ENCODE data around the gene BCAP31.

DNA sequence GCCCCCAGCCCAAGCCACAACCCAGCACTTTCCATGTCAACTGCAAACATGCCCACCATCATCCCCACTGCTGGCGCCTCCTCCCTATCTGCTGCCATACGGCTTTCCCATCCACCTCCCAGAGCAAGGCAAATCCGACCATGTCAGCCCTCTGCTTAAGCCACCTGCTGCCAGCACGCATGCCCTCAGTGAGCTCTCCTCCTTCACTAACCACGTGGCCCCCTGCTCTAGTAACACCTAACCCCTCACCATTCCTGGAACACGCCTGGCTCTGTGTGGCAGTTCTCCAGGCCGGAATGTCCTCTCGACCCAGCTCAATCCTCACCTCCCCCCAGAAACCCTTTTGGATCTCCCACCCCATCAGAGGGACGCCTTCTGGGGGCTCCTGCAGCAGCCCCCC lies 17.4 kb downstream of the BCAP31 start:
- TF ChIP-seq, protein P1, sequence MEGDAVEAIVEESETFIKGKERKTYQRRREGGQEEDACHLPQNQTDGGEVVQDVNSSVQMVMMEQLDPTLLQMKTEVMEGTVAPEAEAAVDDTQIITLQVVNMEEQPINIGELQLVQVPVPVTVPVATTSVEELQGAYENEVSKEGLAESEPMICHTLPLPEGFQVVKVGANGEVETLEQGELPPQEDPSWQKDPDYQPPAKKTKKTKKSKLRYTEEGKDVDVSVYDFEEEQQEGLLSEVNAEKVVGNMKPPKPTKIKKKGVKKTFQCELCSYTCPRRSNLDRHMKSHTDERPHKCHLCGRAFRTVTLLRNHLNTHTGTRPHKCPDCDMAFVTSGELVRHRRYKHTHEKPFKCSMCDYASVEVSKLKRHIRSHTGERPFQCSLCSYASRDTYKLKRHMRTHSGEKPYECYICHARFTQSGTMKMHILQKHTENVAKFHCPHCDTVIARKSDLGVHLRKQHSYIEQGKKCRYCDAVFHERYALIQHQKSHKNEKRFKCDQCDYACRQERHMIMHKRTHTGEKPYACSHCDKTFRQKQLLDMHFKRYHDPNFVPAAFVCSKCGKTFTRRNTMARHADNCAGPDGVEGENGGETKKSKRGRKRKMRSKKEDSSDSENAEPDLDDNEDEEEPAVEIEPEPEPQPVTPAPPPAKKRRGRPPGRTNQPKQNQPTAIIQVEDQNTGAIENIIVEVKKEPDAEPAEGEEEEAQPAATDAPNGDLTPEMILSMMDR (IDR thresholded peaks at IDR 0.05) = no peak
- TF ChIP-seq POLR2A (IDR thresholded peaks at IDR 0.05; ENCODE audit: low read depth) = no peak
- no peak for TF ChIP-seq POLR2AphosphoS5 (IDR thresholded peaks at IDR 0.05)
- TF ChIP-seq EP300 (IDR thresholded peaks at IDR 0.05) = no peak

All from esophagus muscularis mucosa (tissue), 4 donors.